Measurements from ENCODE around the gene C19orf73.

GRCh38 chr19:49107625-49108459, 11.1 kb downstream of the C19orf73 start:
- TF ChIP-seq ZNF274 (IDR thresholded peaks at IDR 0.05; ENCODE audit: low read depth, low read length) (no peak), SUZ12 (IDR thresholded peaks at IDR 0.05; ENCODE audit: extremely low read depth, insufficient read depth, insufficient read length) (no peak)

All from NT2/D1 (cell line).